ENCODE data around the gene MCAM.

MCAM gene, protein sequence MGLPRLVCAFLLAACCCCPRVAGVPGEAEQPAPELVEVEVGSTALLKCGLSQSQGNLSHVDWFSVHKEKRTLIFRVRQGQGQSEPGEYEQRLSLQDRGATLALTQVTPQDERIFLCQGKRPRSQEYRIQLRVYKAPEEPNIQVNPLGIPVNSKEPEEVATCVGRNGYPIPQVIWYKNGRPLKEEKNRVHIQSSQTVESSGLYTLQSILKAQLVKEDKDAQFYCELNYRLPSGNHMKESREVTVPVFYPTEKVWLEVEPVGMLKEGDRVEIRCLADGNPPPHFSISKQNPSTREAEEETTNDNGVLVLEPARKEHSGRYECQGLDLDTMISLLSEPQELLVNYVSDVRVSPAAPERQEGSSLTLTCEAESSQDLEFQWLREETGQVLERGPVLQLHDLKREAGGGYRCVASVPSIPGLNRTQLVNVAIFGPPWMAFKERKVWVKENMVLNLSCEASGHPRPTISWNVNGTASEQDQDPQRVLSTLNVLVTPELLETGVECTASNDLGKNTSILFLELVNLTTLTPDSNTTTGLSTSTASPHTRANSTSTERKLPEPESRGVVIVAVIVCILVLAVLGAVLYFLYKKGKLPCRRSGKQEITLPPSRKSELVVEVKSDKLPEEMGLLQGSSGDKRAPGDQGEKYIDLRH

DNA sequence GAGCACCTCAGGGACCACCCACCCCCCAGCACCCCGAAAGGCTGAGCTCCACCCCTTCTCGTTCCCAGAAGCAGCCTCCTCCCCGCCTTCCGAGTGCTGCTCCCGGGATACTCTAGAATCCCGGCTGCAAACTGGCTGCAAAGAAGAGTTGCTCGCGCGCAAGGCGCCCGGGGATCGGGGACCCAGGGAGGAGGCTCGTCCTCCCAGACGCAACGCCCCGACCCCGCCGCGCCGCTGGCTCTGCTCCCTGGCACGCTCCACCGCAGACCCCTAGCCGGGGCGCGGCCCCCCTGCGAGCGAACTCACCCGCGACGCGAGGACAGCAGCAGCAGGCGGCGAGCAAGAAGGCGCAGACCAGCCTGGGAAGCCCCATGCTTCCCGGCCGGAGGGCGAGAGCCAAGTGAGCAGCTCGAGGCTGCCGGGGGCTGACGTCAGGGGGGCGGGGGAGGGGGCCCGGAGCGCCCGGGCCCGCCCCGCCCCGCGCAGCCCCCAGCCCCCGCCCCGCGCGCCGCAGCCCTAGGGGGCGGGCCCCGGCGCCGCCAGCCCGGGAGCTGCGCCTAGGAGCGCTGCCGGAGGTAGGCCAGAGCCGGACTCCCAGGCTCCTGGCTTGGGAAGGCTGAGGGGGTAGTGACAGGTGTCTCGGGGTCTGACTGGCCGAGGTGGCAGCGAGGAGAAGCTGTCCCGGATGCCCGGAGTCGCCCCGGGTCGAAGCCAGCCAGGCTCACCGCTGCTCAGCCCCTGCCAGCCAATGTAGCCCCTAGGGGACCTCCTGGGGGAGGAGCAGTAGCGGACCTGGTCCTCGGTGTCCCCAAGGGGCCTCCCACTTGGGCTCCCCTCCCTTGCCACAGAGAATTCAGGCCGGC is at the start of gene MCAM:
Gene MCAM, minus strand, starts transcription at position 402 of the 863 bp plus-strand sequence. Its CDS starts 29 bp downstream, at position 373.
- DNase-seq = peak; percentile 19

- DNase-seq = no peak
These were observed 48.2 kb upstream of the MCAM start for GRCh38 chr11:119365071-119365591.

GRCh38 chr11:119363851-119364590 is 47.1 kb upstream of the MCAM start:
- DNase-seq = no peak

- DNase-seq = no peak
These were observed 46.3 kb upstream of the MCAM start for GRCh38 chr11:119363081-119363850.

GRCh38 chr11:119362741-119363080 is 45.8 kb upstream of the MCAM start:
- DNase-seq = no peak

GRCh38 chr11:119361941-119362725 is 45.2 kb upstream of the MCAM start:
- DNase-seq = no peak

GRCh38 chr11:119361056-119361787 is 44.3 kb upstream of the MCAM start:
- peak; percentile 61 for DNase-seq

DNA sequence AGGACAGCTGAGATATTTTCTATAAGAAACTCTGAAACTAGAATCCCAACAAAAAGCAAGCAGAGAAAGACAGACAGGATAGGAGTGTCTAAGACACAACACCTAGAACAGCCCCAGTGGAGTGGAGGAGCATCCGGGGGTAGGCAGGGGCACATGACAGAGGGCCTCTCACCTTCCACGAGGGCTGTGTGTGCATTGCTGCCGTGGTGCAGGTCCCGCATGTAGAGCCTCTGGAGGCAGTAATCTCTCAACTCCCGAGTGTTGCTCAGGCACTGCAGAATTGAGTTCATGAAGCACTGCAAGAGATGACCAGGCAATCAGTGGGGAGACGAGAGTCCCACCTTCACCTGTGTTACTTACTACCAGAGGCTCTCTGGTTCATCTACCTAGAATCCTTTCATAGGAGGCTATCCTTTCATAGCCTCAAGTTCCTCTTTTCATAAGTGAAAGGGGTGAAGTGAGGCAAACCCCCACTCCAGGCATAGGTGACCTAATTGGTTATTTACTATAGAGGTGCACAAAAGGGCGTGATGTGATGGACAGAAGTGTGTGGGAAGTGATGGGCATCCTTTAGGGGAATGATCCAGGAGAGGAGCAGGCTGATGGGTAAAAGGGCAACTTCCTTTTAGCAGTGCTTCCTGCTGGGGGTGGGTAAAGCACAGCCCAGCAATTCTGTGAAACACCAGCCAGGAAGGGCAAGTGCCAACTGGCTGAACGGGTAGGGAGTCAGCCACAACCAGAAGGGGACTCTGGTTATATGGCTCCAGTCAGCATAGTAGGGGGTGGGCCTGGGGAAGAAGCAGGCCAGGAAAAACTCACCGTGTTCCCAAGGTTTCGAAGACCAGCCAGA is 42.7 kb upstream of the MCAM start:
- no peak for DNase-seq

DNA sequence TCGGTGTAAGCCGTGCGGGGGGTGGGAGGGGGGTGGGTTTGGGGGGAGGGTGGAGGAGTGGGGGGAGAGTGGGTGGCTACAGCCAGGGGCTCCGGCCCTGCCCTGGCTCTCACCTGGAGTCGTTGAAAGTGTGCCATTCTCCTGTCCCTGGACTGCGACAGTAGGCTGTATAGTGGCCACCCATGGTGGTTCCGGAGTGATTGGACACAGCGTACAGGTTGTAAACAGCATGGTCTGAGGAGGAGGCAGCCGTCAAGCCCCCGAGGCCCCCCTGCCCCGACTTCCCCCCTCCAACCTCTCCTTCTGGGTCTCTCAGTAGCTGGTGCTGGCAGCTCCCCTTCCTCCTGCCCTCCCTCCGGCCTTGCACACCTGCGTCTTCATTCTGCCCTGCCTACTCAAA is 40.1 kb upstream of the MCAM start:
- DNase-seq = no peak

GRCh38 chr11:119356349-119357031 is 39.6 kb upstream of the MCAM start:
- DNase-seq = peak; percentile 78

DNA sequence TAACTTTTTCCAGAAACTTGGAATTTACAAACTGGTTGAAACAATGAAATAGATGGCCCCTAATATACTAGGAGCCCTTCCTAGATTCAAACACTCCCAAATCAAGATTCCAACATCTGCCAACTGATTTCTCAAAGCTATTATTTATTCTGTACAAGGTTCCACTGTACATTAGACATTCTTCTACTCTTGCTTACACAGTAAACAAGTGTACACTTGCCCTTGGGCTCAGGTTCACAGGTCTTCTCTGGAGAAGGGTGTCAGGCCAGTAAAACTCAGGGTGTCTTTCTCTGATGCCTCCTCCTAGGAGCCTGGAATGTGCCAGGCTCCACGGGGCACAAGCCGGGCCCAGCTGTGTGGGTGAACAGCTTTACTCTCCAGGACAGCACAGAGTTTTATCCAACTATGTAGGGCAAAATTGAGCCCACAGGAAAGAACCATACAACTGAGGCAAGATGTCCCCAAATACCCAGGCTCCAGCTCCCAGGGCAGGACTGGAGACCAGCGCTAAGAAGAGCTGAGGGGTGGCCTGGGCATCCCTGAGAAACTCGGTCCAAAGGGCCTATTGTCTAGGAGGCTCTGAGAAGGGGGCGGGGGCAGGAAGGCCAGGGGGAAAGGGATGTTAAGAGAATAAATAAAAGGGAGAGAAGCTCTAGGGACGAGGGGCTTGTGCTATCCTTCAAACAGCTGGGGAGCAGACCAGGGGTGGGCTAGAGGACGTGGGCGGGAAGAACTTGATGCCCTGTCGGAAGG is 38.3 kb upstream of the MCAM start:
- DNase-seq = no peak

GRCh38 chr11:119352857-119353260 is 35.9 kb upstream of the MCAM start:
- peak; percentile 64 for DNase-seq

DNA sequence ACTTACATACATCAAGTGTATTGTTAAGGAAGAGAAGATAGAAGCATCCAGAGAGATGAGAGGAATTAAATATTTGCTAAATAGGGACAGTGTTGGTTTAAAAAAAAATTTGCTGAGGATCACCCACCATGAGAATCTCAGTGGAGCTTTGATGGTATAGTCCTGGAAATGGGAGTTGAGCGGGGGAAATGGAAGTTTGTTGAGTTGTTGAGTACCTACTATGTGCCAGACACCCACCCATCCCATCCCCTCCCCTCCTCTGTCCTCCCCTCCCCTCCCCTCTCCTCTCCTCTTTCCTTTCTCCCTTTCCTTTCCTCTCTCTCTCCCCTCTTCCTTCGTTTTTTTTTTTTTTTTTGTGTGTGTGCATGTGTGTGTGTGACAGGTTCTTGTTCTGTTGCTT is 34.3 kb upstream of the MCAM start:
- no peak for DNase-seq

DNA sequence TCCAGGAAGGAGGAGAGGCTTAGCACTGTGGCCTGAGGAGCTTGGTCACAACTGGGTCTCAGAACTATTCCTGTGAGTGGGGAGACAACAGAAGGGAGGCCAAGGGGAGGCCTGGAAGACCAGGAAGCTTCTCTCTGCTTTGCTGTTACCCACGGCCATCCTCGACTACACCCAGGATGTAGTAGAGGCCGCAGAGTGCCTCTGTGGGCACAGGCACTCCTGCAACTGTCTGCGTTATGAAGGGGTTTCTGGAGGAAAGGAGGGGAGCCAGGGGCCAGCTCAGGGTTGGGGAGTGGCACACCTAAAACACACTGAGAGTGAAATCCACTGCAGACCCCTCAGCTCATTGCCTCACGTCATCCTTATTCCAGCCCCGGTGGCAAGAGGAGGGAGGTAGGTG is 33.4 kb upstream of the MCAM start:
- DNase-seq = no peak

DNA sequence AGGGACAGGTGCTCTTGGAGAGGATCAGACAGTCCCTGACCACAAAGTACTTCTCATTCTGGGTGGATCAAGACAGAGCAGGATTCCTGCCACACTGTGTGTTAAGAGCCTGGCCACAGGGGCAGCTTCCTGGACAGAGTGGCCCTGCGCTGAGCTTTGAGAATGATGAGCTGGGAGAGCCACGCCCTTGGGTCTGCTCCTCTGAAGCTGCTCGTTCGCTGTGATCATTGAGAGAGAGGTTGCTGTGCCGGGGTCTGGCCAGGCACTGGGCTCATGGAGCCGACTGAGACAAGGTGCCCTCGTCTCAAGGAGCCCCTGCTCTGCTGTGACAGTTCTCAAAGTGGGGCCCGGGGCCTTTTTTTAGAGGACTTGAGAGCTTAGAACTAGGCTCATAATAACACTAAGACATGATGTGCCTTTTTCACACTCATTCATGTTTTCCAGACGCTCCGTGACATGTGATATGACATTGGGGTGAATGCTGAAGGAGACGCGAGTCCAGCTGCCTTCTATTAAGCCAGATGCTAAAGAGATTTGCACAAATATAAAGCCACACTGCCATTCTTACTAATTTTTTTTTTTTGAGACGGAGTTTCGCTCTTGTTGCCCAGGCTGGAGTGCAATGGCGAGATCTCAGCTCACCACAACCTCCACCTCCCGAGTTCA is 31.1 kb upstream of the MCAM start:
- no peak for DNase-seq

DNA sequence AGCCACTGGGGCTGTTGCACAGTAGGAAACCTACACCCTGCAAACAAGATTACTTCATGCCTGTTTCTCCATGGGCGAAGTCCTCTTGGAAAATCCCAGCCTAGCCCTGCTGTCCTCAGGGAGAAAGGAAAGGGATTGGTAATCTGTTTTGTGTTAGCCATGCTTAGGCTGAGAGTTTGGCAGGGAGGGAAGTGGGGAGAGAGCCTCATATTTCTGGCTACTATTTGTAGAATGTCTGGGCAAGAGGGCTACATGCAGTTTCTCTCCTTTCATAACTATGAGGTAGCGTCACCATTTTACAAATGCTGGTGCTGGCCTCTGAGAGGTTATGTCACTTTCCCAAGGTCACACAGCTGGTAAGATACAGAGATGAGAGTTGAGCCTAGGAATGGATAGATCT is 30.3 kb upstream of the MCAM start:
- no peak for DNase-seq

DNA sequence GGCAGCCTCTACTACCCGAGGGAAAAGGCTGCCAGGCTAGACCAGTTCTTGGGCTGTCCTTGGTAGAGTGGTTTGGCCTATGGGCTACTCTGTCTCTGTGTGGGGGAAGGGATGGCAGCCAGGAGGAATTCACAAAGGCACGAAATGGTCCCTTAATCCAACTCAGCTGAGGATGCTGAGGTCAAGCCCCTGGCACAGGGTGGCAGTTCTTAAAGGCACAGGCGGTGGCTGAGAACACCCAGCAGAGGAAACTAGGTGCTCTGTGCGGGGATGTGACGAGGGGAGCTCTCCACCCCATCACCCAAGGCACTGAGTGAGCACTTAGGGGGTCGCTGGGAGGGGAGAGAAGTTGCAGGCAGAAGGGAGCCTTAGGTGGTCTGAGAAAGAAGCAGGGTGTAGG is 29.7 kb upstream of the MCAM start, which contains the start of gene MFRP:
Gene MFRP, minus strand, starts transcription at position 101 of the 400 bp plus-strand sequence. CDS start 192 bp downstream, outside the sequence.
- DNase-seq = no peak
